ENCODE results near the gene PDGFC. TPM values are rescaled to one million over a fixed set of nuclear protein-coding genes. Genes with fewer than 3 reads are reported as not detected.
A peak's percentile ranks its signal among the peaks of the same experiment; 100 is the strongest.

PDGFC gene
- polyA plus RNA-seq, 3 donors, result 2.5 to 5.0 (median 4.9) TPM

GRCh38 chr4:156875704-156876103 is 95.9 kb downstream of the PDGFC start:
- H3K4me3 ChIP-seq (replicated peaks in 1 of 3; ENCODE audit: low read depth in 2 of 3, low read length in 3 of 3), result no peak overlapping the region
- intact Hi-C loops (cut with micrococcal nuclease), result no loop called here
- whole genome bisulfite sequencing (ENCODE audit: insufficient coverage), result 83% methylated on average over 1 of the region's 3 CpGs
- peaks cover 9% of the 10 kb centered on the region for H3K4me1 Mint-ChIP-seq
- no peaks in the 10 kb centered on the region for H3K36me3 ChIP-seq (replicated peaks in 1 of 2; ENCODE audit: control insufficient read depth in 1 of 2, insufficient read depth in 2 of 2, low read length in 2 of 2)
- H3K27ac Mint-ChIP-seq, result peak overlapping the region in 2 of 7 donors; percentile 29 to 66
- H3K9ac ChIP-seq (ENCODE audit: insufficient read depth, low read length, poor library complexity, severe bottlenecking), result no peak overlapping the region
- no peak overlapping the region for H3K4me3 Mint-ChIP-seq
- no peaks in the 10 kb centered on the region for H4K20me1 ChIP-seq (ENCODE audit: insufficient read depth, low read length)
- no peak overlapping the region for H3K4me2 ChIP-seq (replicated peaks; ENCODE audit: extremely low read depth, low read length, poor library complexity, severe bottlenecking)
- H3K9me3 Mint-ChIP-seq, result peaks cover 0 to 3% (median 0%) of the 10 kb centered on the region in 7 donors
- no peak overlapping the region for H3K27ac ChIP-seq (ENCODE audit: low read depth in 1 of 2, low read length in 2 of 2)
- H3K36me3 Mint-ChIP-seq, result peaks cover 1 to 2% of the 10 kb centered on the region in 2 donors
- DNase-seq, result no peak
- no peaks in the 10 kb centered on the region for H3K9me3 ChIP-seq (replicated peaks in 1 of 2; ENCODE audit: control insufficient read depth in 1 of 2, insufficient read depth in 1 of 2, low read length in 2 of 2)
- no peaks in the 10 kb centered on the region for H3K27me3 ChIP-seq (ENCODE audit: control insufficient read depth in 2 of 2, insufficient read depth in 2 of 2, low read length in 2 of 2)
- H3K4me1 ChIP-seq (ENCODE audit: control insufficient read depth in 1 of 2, insufficient read depth in 2 of 2, low read length in 2 of 2), result peaks cover 0 to 3% of the 10 kb centered on the region in 2 donors
- no peaks in the 10 kb centered on the region for H3K79me2 ChIP-seq (ENCODE audit: insufficient read depth, low read length)
- no peak overlapping the region for H2AFZ ChIP-seq (ENCODE audit: insufficient read depth, low read depth, low read length, poor library complexity, severe bottlenecking)
- peaks cover 0 to 4% (median 0%) of the 10 kb centered on the region in 3 donors for H3K27me3 Mint-ChIP-seq (ENCODE audit: low read depth in 3 of 3)
- TF ChIP-seq CTCF (IDR thresholded peaks at IDR 0.05), result no peak

DNA sequence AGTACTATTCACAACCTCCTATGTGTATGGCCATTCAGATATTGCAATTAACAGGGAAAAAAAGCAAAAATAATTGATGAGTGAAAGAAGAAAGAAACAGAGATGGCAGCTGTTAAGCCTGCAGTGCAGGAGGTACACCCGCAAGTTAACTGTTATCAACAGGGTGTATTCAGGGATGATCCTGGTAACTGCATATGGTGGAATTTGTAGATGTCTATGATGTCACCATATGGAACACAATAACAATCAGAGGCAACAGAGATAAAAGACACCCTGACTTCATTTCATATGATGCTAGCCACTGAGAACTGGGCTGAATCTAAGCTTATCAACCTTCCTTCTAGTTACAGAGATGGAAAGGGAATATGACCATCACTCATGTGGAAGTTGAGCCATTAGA is 96.5 kb downstream of the PDGFC start:
- Mint-ChIP-seq H3K27me3 (ENCODE audit: low read depth in 3 of 3) (peaks cover 0 to 4% (median 0%) of the 10 kb centered on the region in 3 donors), H3K4me1 (peaks cover 16% of the 10 kb centered on the region), H3K36me3 (peaks cover 1 to 2% of the 10 kb centered on the region in 2 donors), H3K9me3 (no peaks in the 10 kb centered on the region), H3K27ac (no peak overlapping the region), H3K4me3 (no peak overlapping the region)
- DNase-seq, result no peak
- no peaks in the 10 kb centered on the region for H4K20me1 ChIP-seq (ENCODE audit: insufficient read depth, low read length)
- H3K4me2 ChIP-seq (replicated peaks; ENCODE audit: extremely low read depth, low read length, poor library complexity, severe bottlenecking), result no peak overlapping the region
- no peak for TF ChIP-seq CTCF (IDR thresholded peaks at IDR 0.05)
- H2AFZ ChIP-seq (ENCODE audit: insufficient read depth, low read depth, low read length, poor library complexity, severe bottlenecking), result no peak overlapping the region
- no peak overlapping the region for H3K9ac ChIP-seq (ENCODE audit: insufficient read depth, low read length, poor library complexity, severe bottlenecking)
- H3K4me3 ChIP-seq (replicated peaks in 1 of 3; ENCODE audit: low read depth in 2 of 3, low read length in 3 of 3), result no peak overlapping the region
- H3K9me3 ChIP-seq (replicated peaks in 1 of 2; ENCODE audit: control insufficient read depth in 1 of 2, insufficient read depth in 1 of 2, low read length in 2 of 2), result no peaks in the 10 kb centered on the region
- no peaks in the 10 kb centered on the region for H3K27me3 ChIP-seq (ENCODE audit: control insufficient read depth in 2 of 2, insufficient read depth in 2 of 2, low read length in 2 of 2)
- H3K27ac ChIP-seq (ENCODE audit: low read depth in 1 of 2, low read length in 2 of 2), result no peak overlapping the region
- intact Hi-C loops (cut with micrococcal nuclease), result no loop called here
- H3K79me2 ChIP-seq (ENCODE audit: insufficient read depth, low read length), result no peaks in the 10 kb centered on the region
- H3K36me3 ChIP-seq (replicated peaks in 1 of 2; ENCODE audit: control insufficient read depth in 1 of 2, insufficient read depth in 2 of 2, low read length in 2 of 2), result no peaks in the 10 kb centered on the region
- WGBS (ENCODE audit: insufficient coverage), result no CpG with 5 or more reads among the region's 1 CpG
- peaks cover 0 to 10% of the 10 kb centered on the region in 2 donors for H3K4me1 ChIP-seq (ENCODE audit: control insufficient read depth in 1 of 2, insufficient read depth in 2 of 2, low read length in 2 of 2)

Data from CD14-positive monocyte (primary cell).